Activated T-cell treated with anti-CD3 and anti-CD28 coated beads, Interleukin-2, amount 50 U/mL, for 4 hours (primary cell): Measurements from ENCODE around the gene BET1L. TPM values are rescaled to one million over a fixed set of nuclear protein-coding genes. Genes with fewer than 3 reads are reported as not detected.
"Not testable (repeated sequence)": the region's sequence is repeated elsewhere in the genome, so short reads cannot be mapped to it uniquely, and the experiment has no call there.

Experiments
- ATAC-seq, 2 donors: fragments of 200-7000 bp; cut with Tn5 transposase; one replicate each; pipeline ENCODE4 v1.10.0; 2021
- DNase-seq: peaks from one replicate; pipeline ENCODE4 v3.0.0-alpha.2; 2020
- H3K27me3 Mint-ChIP-seq: one replicate; pipeline ENCODE4 v1.8.0; 2021; ENCODE audit warnings: low read depth, mixed read lengths
- H3K36me3 Mint-ChIP-seq: one replicate; pipeline ENCODE4 v1.8.0; 2022; ENCODE audit warnings: mixed read lengths; ENCODE audit not compliant: insufficient read depth
- H3K4me1 Mint-ChIP-seq: one replicate; pipeline ENCODE4 v1.8.0; 2021; ENCODE audit warnings: low read depth, mixed read lengths
- H3K4me3 Mint-ChIP-seq: one replicate; pipeline ENCODE4 v1.8.0; 2021; ENCODE audit warnings: mild to moderate bottlenecking, moderate library complexity, mixed read lengths
- H3K9me3 Mint-ChIP-seq: one replicate; pipeline ENCODE4 v1.8.0; 2021; ENCODE audit warnings: mixed read lengths
- total RNA-seq, 3 donors: library from RNA; stranded (reverse); gene quantifications; one replicate each; pipeline ENCODE4 v1.2.1, GENCODE V29; 2021

BET1L gene
- total RNA-seq, 3 donors from 2014 or later: 41.1 to 46.1 (median 42.6) TPM

- Mint-ChIP-seq H3K36me3 (peaks cover 4% of the 10 kb centered on the region), H3K4me3 (no peak overlapping the region), H3K4me1 (peaks cover 39% of the 10 kb centered on the region), H3K9me3 (no peaks in the 10 kb centered on the region), H3K27me3 (no peaks in the 10 kb centered on the region)
- ATAC-seq (no peak), DNase-seq (no peak)
These were observed 6.8 kb downstream of the BET1L start for GRCh38 chr11:200224-201003.

- Mint-ChIP-seq H3K9me3 (no peaks in the 10 kb centered on the region), H3K27me3 (no peaks in the 10 kb centered on the region), H3K4me1 (peaks cover 35% of the 10 kb centered on the region), H3K36me3 (peaks cover 4% of the 10 kb centered on the region), H3K4me3 (no peak overlapping the region)
- ATAC-seq (no peak), DNase-seq (no peak)
These were observed 7.4 kb downstream of the BET1L start for GRCh38 chr11:199782-200181.

- Mint-ChIP-seq H3K4me1 (peaks cover 29% of the 10 kb centered on the region), H3K9me3 (no peaks in the 10 kb centered on the region), H3K4me3 (no peak overlapping the region), H3K36me3 (peaks cover 4% of the 10 kb centered on the region), H3K27me3 (no peaks in the 10 kb centered on the region)
- DNase-seq: no peak
- ATAC-seq: no peak
These were observed 8.1 kb downstream of the BET1L start for GRCh38 chr11:199004-199581.

GRCh38 chr11:198236-198806 lies 8.9 kb downstream of the BET1L start:
- DNase-seq (no peak), ATAC-seq (no peak)
- Mint-ChIP-seq H3K9me3 (no peaks in the 10 kb centered on the region), H3K36me3 (peaks cover 1% of the 10 kb centered on the region), H3K4me3 (no peak overlapping the region), H3K27me3 (no peaks in the 10 kb centered on the region), H3K4me1 (peaks cover 22% of the 10 kb centered on the region)

GRCh38 chr11:197741-198235 lies 9.4 kb downstream of the BET1L start:
- no peak for ATAC-seq
- Mint-ChIP-seq H3K4me3 (no peak overlapping the region), H3K4me1 (peaks cover 17% of the 10 kb centered on the region), H3K36me3 (no peaks in the 10 kb centered on the region), H3K9me3 (no peaks in the 10 kb centered on the region), H3K27me3 (no peaks in the 10 kb centered on the region)
- no peak for DNase-seq

- H3K9me3 Mint-ChIP-seq: no peaks in the 10 kb centered on the region
- DNase-seq: no peak
- no peak for ATAC-seq
- H3K27me3 Mint-ChIP-seq: no peaks in the 10 kb centered on the region
- no peak overlapping the region for H3K4me3 Mint-ChIP-seq
- H3K4me1 Mint-ChIP-seq: peaks cover 12% of the 10 kb centered on the region
- no peaks in the 10 kb centered on the region for H3K36me3 Mint-ChIP-seq
These were observed 10.1 kb downstream of the BET1L start for GRCh38 chr11:196786-197731.

GRCh38 chr11:193481-193880 lies 13.7 kb downstream of the BET1L start:
- not testable (repeated sequence) for DNase-seq, ATAC-seq

GRCh38 chr11:192674-193128 lies 14.5 kb downstream of the BET1L start, which contains the start of gene SCGB1C1:
Gene SCGB1C1 (plus strand): TSS chr11:193078. CDS start chr11:193100, 22 bp downstream.
- H3K4me3 Mint-ChIP-seq, DNase-seq, H3K27me3 Mint-ChIP-seq, ATAC-seq, H3K36me3 Mint-ChIP-seq, H3K4me1 Mint-ChIP-seq, H3K9me3 Mint-ChIP-seq: not testable (repeated sequence)

More at GRCh38 chr11:193481-193880, 13.7 kb downstream of the BET1L start:
- not testable (repeated sequence) for H3K4me3 Mint-ChIP-seq, H3K4me1 Mint-ChIP-seq, H3K36me3 Mint-ChIP-seq, H3K27me3 Mint-ChIP-seq, H3K9me3 Mint-ChIP-seq

GRCh38 chr11:191490-192478 lies 15.4 kb downstream of the BET1L start:
- H3K4me1 Mint-ChIP-seq, H3K36me3 Mint-ChIP-seq, H3K27me3 Mint-ChIP-seq, H3K9me3 Mint-ChIP-seq, H3K4me3 Mint-ChIP-seq: not testable (repeated sequence)
- DNase-seq: peak; percentile 68
- ATAC-seq: peak; percentile 63 to 85

GRCh38 chr11:190546-190945 lies 16.7 kb downstream of the BET1L start:
- H3K9me3 Mint-ChIP-seq, H3K4me3 Mint-ChIP-seq, H3K4me1 Mint-ChIP-seq, H3K27me3 Mint-ChIP-seq, ATAC-seq, DNase-seq, H3K36me3 Mint-ChIP-seq: not testable (repeated sequence)

- DNase-seq, H3K36me3 Mint-ChIP-seq, H3K4me3 Mint-ChIP-seq, H3K4me1 Mint-ChIP-seq, H3K9me3 Mint-ChIP-seq, H3K27me3 Mint-ChIP-seq: not testable (repeated sequence)
- peak; percentile 63 to 80 for ATAC-seq
These were observed 17.3 kb downstream of the BET1L start for GRCh38 chr11:189843-190311.

- peak in 1 of 2 donors; percentile 4 for ATAC-seq
- H3K36me3 Mint-ChIP-seq, H3K4me1 Mint-ChIP-seq, H3K27me3 Mint-ChIP-seq, H3K4me3 Mint-ChIP-seq, DNase-seq, H3K9me3 Mint-ChIP-seq: not testable (repeated sequence)
These were observed 17.9 kb downstream of the BET1L start for GRCh38 chr11:189200-189783.

GRCh38 chr11:180242-180641 lies 27.0 kb downstream of the BET1L start:
- DNase-seq, ATAC-seq, H3K4me1 Mint-ChIP-seq, H3K27me3 Mint-ChIP-seq, H3K4me3 Mint-ChIP-seq, H3K36me3 Mint-ChIP-seq, H3K9me3 Mint-ChIP-seq: not testable (repeated sequence)
